ENCODE data around the gene ADD3. TPM values are rescaled to one million over a fixed set of nuclear protein-coding genes. Genes with fewer than 3 reads are reported as not detected.
A peak's percentile ranks its signal among the peaks of the same experiment; 100 is the strongest.

Gene ADD3
- total RNA-seq, 2 donors from 2014 or later, result 37.9 to 40.5 TPM

DNA sequence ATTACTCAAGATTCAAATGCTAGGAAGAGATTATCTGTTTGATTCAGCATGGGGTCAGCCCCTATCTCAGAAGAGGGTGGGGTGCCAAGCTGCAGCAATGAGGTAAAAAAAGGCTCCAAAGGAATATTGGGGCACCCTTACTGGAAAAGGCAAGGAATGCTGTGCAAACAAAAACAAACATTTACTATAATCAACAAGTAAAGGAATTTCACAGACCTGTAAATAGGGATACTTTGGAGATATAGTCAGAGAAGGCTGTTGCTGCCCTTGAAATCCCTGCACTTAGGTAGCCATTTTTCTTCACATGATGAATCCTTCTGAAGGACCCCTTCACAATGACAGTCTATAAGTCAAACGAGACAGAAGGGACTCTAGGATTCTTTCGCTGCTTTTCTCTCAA, 10.6 kb upstream of the ADD3 start:
- no peak for ATAC-seq
- H3K36me3 ChIP-seq (replicated peaks in 1 of 2; ENCODE audit: insufficient read depth in 1 of 2, low read depth in 2 of 2), result no peaks in the 10 kb centered on the region
- intact Hi-C loops (cut with DNase I), result no loop called here
- H3K27me3 ChIP-seq, result no peaks in the 10 kb centered on the region
- H3K9me3 ChIP-seq, result no peaks in the 10 kb centered on the region
- DNase-seq, result no peak
- peaks cover 40% of the 10 kb centered on the region for H3K4me1 ChIP-seq
- 82 to 89% methylated on average over 2 of the region's 2 CpGs for WGBS, 2 donors
- TF ChIP-seq POLR2A (IDR thresholded peaks at IDR 0.05) (no peak), CTCF (IDR thresholded peaks at IDR 0.05) (no peak)
- H3K4me3 ChIP-seq, result no peak overlapping the region
- H3K27ac ChIP-seq, result peak overlapping the region in 1 of 4 donors; percentile 35

GRCh38 chr10:109998513-109998912, 9.3 kb upstream of the ADD3 start:
- intact Hi-C loops (cut with DNase I), result no loop called here
- Histone ChIP-seq H3K36me3 (replicated peaks in 1 of 2; ENCODE audit: insufficient read depth in 1 of 2, low read depth in 2 of 2) (no peaks in the 10 kb centered on the region), H3K4me1 (peaks cover 42% of the 10 kb centered on the region), H3K4me3 (no peak overlapping the region), H3K9me3 (no peaks in the 10 kb centered on the region), H3K27me3 (no peaks in the 10 kb centered on the region), H3K27ac (no peak overlapping the region)
- no peak for ATAC-seq
- whole genome bisulfite sequencing, 2 donors, result 15 to 17% methylated on average over 1 of the region's 1 CpG
- no peak for DNase-seq
- TF ChIP-seq CTCF (IDR thresholded peaks at IDR 0.05) (no peak), POLR2A (IDR thresholded peaks at IDR 0.05) (no peak)

DNA sequence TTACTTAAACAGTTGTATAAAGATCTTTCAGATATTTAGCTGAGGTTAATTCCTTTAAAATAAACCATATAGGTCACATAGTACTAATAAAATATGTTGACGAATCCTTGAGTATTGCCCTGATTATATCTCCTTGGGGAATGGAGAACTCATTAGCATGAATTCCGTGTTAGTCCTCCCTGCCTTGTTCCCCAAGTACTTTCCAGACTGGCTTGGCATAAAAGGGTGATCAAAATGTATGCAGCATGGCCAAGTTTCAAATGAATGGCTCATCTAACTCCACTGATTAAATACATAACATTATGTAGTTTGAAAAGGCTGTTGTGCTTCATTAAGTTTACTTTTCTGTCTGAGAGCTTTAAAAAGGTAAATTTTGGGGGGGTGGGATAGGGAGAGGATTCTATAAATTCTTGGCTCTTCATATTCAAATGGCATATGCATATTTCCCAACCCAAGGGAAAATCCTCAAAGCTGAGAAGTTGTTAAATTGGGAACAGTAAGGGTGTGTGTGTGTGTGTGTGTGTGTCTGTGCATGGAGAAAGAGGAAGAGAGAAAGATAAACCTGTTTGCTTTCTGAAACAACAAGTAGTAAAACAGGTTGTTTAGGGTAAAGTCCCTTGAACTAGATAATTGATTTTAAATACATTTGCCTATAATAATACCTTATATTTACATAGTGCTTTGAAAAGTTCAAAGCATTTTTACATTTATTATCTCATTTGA, 4.8 kb upstream of the ADD3 start:
- Histone ChIP-seq H3K27me3 (no peaks in the 10 kb centered on the region), H3K4me3 (no peak overlapping the region), H3K4me1 (peaks cover 26% of the 10 kb centered on the region), H3K36me3 (replicated peaks in 1 of 2; ENCODE audit: insufficient read depth in 1 of 2, low read depth in 2 of 2) (no peaks in the 10 kb centered on the region), H3K27ac (peak overlapping the region in 1 of 4 donors; percentile 4), H3K9me3 (no peaks in the 10 kb centered on the region)
- TF ChIP-seq CTCF (IDR thresholded peaks at IDR 0.05) (no peak), POLR2A (IDR thresholded peaks at IDR 0.05) (no peak)
- no peak for DNase-seq
- intact Hi-C loops (cut with DNase I), result no loop called here
- WGBS, 2 donors, result 51 to 64% methylated on average over 2 of the region's 2 CpGs
- ATAC-seq, result no peak

DNA sequence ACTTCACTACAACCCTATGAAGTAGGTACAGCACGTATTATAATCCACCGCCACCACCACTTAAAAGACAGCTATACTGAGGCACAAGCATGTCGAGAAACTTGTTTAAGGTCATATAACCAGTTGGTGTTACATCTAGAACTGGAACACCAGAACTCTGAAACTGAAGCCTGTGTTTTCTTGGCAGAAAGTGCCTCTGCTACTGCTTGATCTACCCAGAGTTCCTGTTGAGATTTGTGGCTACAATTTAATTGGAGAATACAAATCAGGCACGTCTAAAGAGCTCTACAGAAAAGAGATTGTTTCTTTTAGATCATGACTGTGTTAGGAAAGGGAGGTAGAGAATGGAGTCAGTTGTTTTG, 4.3 kb upstream of the ADD3 start:
- no peak for DNase-seq
- peak overlapping the region in 2 of 4 donors; percentile 4 to 37 for H3K27ac ChIP-seq
- TF ChIP-seq POLR2A (IDR thresholded peaks at IDR 0.05) (no peak), CTCF (IDR thresholded peaks at IDR 0.05) (no peak)
- H3K4me1 ChIP-seq, result peaks cover 26% of the 10 kb centered on the region
- no peak for ATAC-seq
- H3K9me3 ChIP-seq, result no peaks in the 10 kb centered on the region
- no peaks in the 10 kb centered on the region for H3K36me3 ChIP-seq (replicated peaks in 1 of 2; ENCODE audit: insufficient read depth in 1 of 2, low read depth in 2 of 2)
- 25 to 37% methylated on average over 4 of the region's 4 CpGs for WGBS, 2 donors
- no peaks in the 10 kb centered on the region for H3K27me3 ChIP-seq
- intact Hi-C loops (cut with DNase I), result no loop called here
- H3K4me3 ChIP-seq, result no peak overlapping the region

DNA sequence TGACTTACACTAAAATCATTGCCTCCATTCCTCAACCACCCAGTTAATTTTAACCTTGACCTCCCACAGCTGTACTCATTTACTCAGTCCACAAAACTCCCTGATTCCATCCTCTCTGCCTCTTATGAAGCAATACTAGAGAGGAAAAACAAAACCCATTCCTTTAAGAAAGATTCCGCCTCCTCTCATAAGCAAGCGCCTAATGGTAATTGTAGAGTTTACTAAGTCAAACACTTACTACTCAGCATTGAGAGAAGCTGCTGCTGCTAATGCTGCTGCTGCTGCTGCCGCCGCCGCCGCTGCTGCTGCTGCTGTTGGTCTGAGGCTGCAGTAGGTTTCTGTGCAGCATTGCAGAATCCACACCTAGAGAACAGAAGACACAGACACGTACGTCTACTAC, 2.1 kb upstream of the ADD3 start:
- 3 to 10% methylated on average over 5 to 8 of the region's 8 CpGs for WGBS, 2 donors
- Histone ChIP-seq H3K9me3 (no peaks in the 10 kb centered on the region), H3K27ac (peak overlapping the region in 3 of 4 donors; percentile 19 to 91 (median 59)), H3K36me3 (replicated peaks in 1 of 2; ENCODE audit: insufficient read depth in 1 of 2, low read depth in 2 of 2) (no peaks in the 10 kb centered on the region), H3K4me1 (peaks cover 40% of the 10 kb centered on the region), H3K27me3 (no peaks in the 10 kb centered on the region), H3K4me3 (no peak overlapping the region)
- no peak for TF ChIP-seq CTCF (IDR thresholded peaks at IDR 0.05)
- peak in 2 of 3 donors; percentile 28 to 39 for TF ChIP-seq POLR2A (IDR thresholded peaks at IDR 0.05)
- no peak for ATAC-seq
- DNase-seq, result peak; percentile 22 to 57 (median 44)
- intact Hi-C loops (cut with DNase I), result no loop called here

All from body of pancreas (tissue), 4 donors.